ENCODE results near the gene ADORA3. TPM values are rescaled to one million over a fixed set of nuclear protein-coding genes. Genes with fewer than 3 reads are reported as not detected.

Gene ADORA3
- total RNA-seq, 1 donor, result not detected

- peaks cover 6% of the 10 kb centered on the region for H3K36me3 ChIP-seq (ENCODE audit: insufficient read depth, low read length)
- no peaks in the 10 kb centered on the region for H4K20me1 ChIP-seq (ENCODE audit: insufficient read depth, low read length)
- H2AFZ ChIP-seq (ENCODE audit: low read length), result no peak overlapping the region
- no peak overlapping the region for H3K27ac ChIP-seq (ENCODE audit: low read depth, low read length)
- H3K9me3 ChIP-seq (ENCODE audit: low read depth, low read length), result no peaks in the 10 kb centered on the region
- no peak for TF ChIP-seq CTCF (IDR thresholded peaks at IDR 0.05; ENCODE audit: extremely low read depth, low read depth, low read length)
- peaks cover 28% of the 10 kb centered on the region for H3K4me1 ChIP-seq (ENCODE audit: insufficient read depth, low read length)
- H3K4me3 ChIP-seq (ENCODE audit: insufficient read depth, low read length), result no peak overlapping the region
- no peak for DNase-seq (ENCODE audit: insufficient read length, low spot score, missing footprints)
- H3K79me2 ChIP-seq (ENCODE audit: insufficient read depth, low read length), result no peaks in the 10 kb centered on the region
- peak overlapping the region; percentile 0 for H3K4me2 ChIP-seq (ENCODE audit: insufficient read depth, low read length)
- H3K27me3 ChIP-seq (ENCODE audit: insufficient read depth, low read length), result no peaks in the 10 kb centered on the region
These were observed 27.7 kb downstream of the ADORA3 start for GRCh38 chr1:111475701-111476100.

GRCh38 chr1:111474521-111474920, 28.9 kb downstream of the ADORA3 start:
- H3K4me1 ChIP-seq (ENCODE audit: insufficient read depth, low read length), result peaks cover 28% of the 10 kb centered on the region

GRCh38 chr1:111474106-111474505, 29.3 kb downstream of the ADORA3 start:
- Histone ChIP-seq H4K20me1 (ENCODE audit: insufficient read depth, low read length) (no peaks in the 10 kb centered on the region), H3K4me2 (ENCODE audit: insufficient read depth, low read length) (peak overlapping the region; percentile 61), H2AFZ (ENCODE audit: low read length) (no peak overlapping the region), H3K4me1 (ENCODE audit: insufficient read depth, low read length) (peaks cover 28% of the 10 kb centered on the region), H3K9me3 (ENCODE audit: low read depth, low read length) (no peaks in the 10 kb centered on the region), H3K79me2 (ENCODE audit: insufficient read depth, low read length) (no peaks in the 10 kb centered on the region), H3K36me3 (ENCODE audit: insufficient read depth, low read length) (peaks cover 13% of the 10 kb centered on the region), H3K27me3 (ENCODE audit: insufficient read depth, low read length) (no peaks in the 10 kb centered on the region), H3K27ac (ENCODE audit: low read depth, low read length) (peak overlapping the region; percentile 59), H3K4me3 (ENCODE audit: insufficient read depth, low read length) (peak overlapping the region; percentile 11)
- TF ChIP-seq CTCF (IDR thresholded peaks at IDR 0.05; ENCODE audit: extremely low read depth, low read depth, low read length), result no peak
- DNase-seq (ENCODE audit: insufficient read length, low spot score, missing footprints), result no peak

More at GRCh38 chr1:111474521-111474920, 28.9 kb downstream of the ADORA3 start:
- Histone ChIP-seq H2AFZ (ENCODE audit: low read length) (no peak overlapping the region), H3K9me3 (ENCODE audit: low read depth, low read length) (no peaks in the 10 kb centered on the region), H3K4me3 (ENCODE audit: insufficient read depth, low read length) (no peak overlapping the region), H4K20me1 (ENCODE audit: insufficient read depth, low read length) (no peaks in the 10 kb centered on the region), H3K4me2 (ENCODE audit: insufficient read depth, low read length) (peak overlapping the region; percentile 61), H3K36me3 (ENCODE audit: insufficient read depth, low read length) (peaks cover 9% of the 10 kb centered on the region), H3K79me2 (ENCODE audit: insufficient read depth, low read length) (no peaks in the 10 kb centered on the region), H3K27ac (ENCODE audit: low read depth, low read length) (peak overlapping the region; percentile 59), H3K27me3 (ENCODE audit: insufficient read depth, low read length) (no peaks in the 10 kb centered on the region)
- no peak for DNase-seq (ENCODE audit: insufficient read length, low spot score, missing footprints)
- TF ChIP-seq CTCF (IDR thresholded peaks at IDR 0.05; ENCODE audit: extremely low read depth, low read depth, low read length), result no peak

GRCh38 chr1:111471538-111471937, 31.9 kb downstream of the ADORA3 start:
- H2AFZ ChIP-seq (ENCODE audit: low read length), result no peak overlapping the region
- H3K4me1 ChIP-seq (ENCODE audit: insufficient read depth, low read length), result peaks cover 28% of the 10 kb centered on the region
- no peaks in the 10 kb centered on the region for H4K20me1 ChIP-seq (ENCODE audit: insufficient read depth, low read length)
- H3K9me3 ChIP-seq (ENCODE audit: low read depth, low read length), result no peaks in the 10 kb centered on the region
- H3K79me2 ChIP-seq (ENCODE audit: insufficient read depth, low read length), result no peaks in the 10 kb centered on the region
- no peak overlapping the region for H3K4me3 ChIP-seq (ENCODE audit: insufficient read depth, low read length)
- H3K36me3 ChIP-seq (ENCODE audit: insufficient read depth, low read length), result peaks cover 15% of the 10 kb centered on the region
- no peak for DNase-seq (ENCODE audit: insufficient read length, low spot score, missing footprints)
- H3K27me3 ChIP-seq (ENCODE audit: insufficient read depth, low read length), result no peaks in the 10 kb centered on the region
- no peak overlapping the region for H3K27ac ChIP-seq (ENCODE audit: low read depth, low read length)
- no peak overlapping the region for H3K4me2 ChIP-seq (ENCODE audit: insufficient read depth, low read length)
- no peak for TF ChIP-seq CTCF (IDR thresholded peaks at IDR 0.05; ENCODE audit: extremely low read depth, low read depth, low read length)
